Measurements from ENCODE around the gene PPP1R10. TPM values are rescaled to one million over a fixed set of nuclear protein-coding genes. Genes with fewer than 3 reads are reported as not detected.
A peak's percentile ranks its signal among the peaks of the same experiment; 100 is the strongest.

Gene PPP1R10
- total and polyA plus RNA-seq, 2 experiments from 2014 or later = 23.9 to 32.7 TPM

- H3K4me3 ChIP-seq = no peak overlapping the region
- no peak overlapping the region for H3K4me2 ChIP-seq (ENCODE audit: unreplicated experiment)
- H3K27ac ChIP-seq = no peak overlapping the region
- no peak overlapping the region for H3K9ac ChIP-seq
- H3F3A ChIP-seq (ENCODE audit: insufficient read depth) = no peaks in the 10 kb centered on the region
- no peaks in the 10 kb centered on the region for H3K9me2 ChIP-seq (ENCODE audit: insufficient read depth)
- no peaks in the 10 kb centered on the region for H3K79me2 ChIP-seq (ENCODE audit: insufficient read depth)
- no peaks in the 10 kb centered on the region for H4K20me1 ChIP-seq (ENCODE audit: insufficient read depth)
- in situ Hi-C loops (cut with MboI) = no loop called here
- H3K36me3 ChIP-seq (ENCODE audit: low read depth) = no peaks in the 10 kb centered on the region; the same call in 1 of the 2 replicates
- WGBS, 2 experiments (ENCODE audit: low coverage in 1 of 2, low lambda C conversion rate in 2 of 2, missing lambda C conversion rate in 2 of 2) = 95% methylated on average over 3 of the region's 3 CpGs
- no peaks in the 10 kb centered on the region for H3K9me3 ChIP-seq (ENCODE audit: low read depth)
- TF ChIP-seq EZH2 (IDR thresholded peaks at IDR 0.05; ENCODE audit: insufficient read depth, poor library complexity, severe bottlenecking) (no peak), EZH2phosphoT487 (IDR thresholded peaks at IDR 0.05; ENCODE audit: insufficient read depth, low read depth) (no peak)
- H3K27me3 ChIP-seq (replicated peaks; ENCODE audit: insufficient read depth) = no peaks in the 10 kb centered on the region
- no peaks in the 10 kb centered on the region for H3K4me1 ChIP-seq (ENCODE audit: insufficient read depth)
- DNase-seq = no peak
- H2AFZ ChIP-seq = no peak overlapping the region
These were observed 18.8 kb upstream of the PPP1R10 start for GRCh38 chr6:30635834-30636233.

- TF ChIP-seq EZH2phosphoT487 (IDR thresholded peaks at IDR 0.05; ENCODE audit: insufficient read depth, low read depth) (no peak), EZH2 (IDR thresholded peaks at IDR 0.05; ENCODE audit: insufficient read depth, poor library complexity, severe bottlenecking) (no peak)
- peaks cover 27% of the 10 kb centered on the region for H3K79me2 ChIP-seq (ENCODE audit: insufficient read depth)
- DNase-seq = peak; percentile 90
- 2 to 3% methylated on average over 33 to 34 of the region's 36 CpGs for WGBS, 2 experiments (ENCODE audit: low coverage in 1 of 2, low lambda C conversion rate in 2 of 2, missing lambda C conversion rate in 2 of 2)
- H3K4me1 ChIP-seq (ENCODE audit: insufficient read depth) = no peaks in the 10 kb centered on the region; the same call in 1 of the 2 replicates
- peak within 1 kb of the TSS; percentile 95 for H3K9ac ChIP-seq
- H3K9me3 ChIP-seq (ENCODE audit: low read depth) = no peaks in the 10 kb centered on the region
- no peaks in the 10 kb centered on the region for H3K9me2 ChIP-seq (ENCODE audit: insufficient read depth)
- peak within 1 kb of the TSS; percentile 98 for H3K4me2 ChIP-seq (ENCODE audit: unreplicated experiment)
- in situ Hi-C loops (cut with MboI) = no loop called here
- no peaks in the 10 kb centered on the region for H3K27me3 ChIP-seq (replicated peaks; ENCODE audit: insufficient read depth)
- H3K27ac ChIP-seq = peak within 1 kb of the TSS; percentile 59
- peak within 1 kb of the TSS; percentile 93 for H3K4me3 ChIP-seq
- H2AFZ ChIP-seq = peak within 1 kb of the TSS; percentile 89
- peaks cover 36% of the 10 kb centered on the region for H3F3A ChIP-seq (ENCODE audit: insufficient read depth)
- H3K36me3 ChIP-seq (ENCODE audit: low read depth) = peaks cover 12% of the 10 kb centered on the region; the same call in 1 of the 2 replicates
- H4K20me1 ChIP-seq (ENCODE audit: insufficient read depth) = no peaks in the 10 kb centered on the region
These were observed 9.7 kb upstream of the PPP1R10 start, which contains the start of gene ATAT1 for GRCh38 chr6:30626484-30627366. Gene ATAT1, plus strand, starts transcription at chr6:30626874.

- no peak for DNase-seq
- peaks cover 36% of the 10 kb centered on the region for H3F3A ChIP-seq (ENCODE audit: insufficient read depth)
- no peaks in the 10 kb centered on the region for H3K27me3 ChIP-seq (replicated peaks; ENCODE audit: insufficient read depth)
- in situ Hi-C loops (cut with MboI) = no loop called here
- no peaks in the 10 kb centered on the region for H3K9me3 ChIP-seq (ENCODE audit: low read depth)
- no peak overlapping the region for H2AFZ ChIP-seq
- no peaks in the 10 kb centered on the region for H3K9me2 ChIP-seq (ENCODE audit: insufficient read depth)
- H3K27ac ChIP-seq = no peak overlapping the region
- H3K4me1 ChIP-seq (ENCODE audit: insufficient read depth) = no peaks in the 10 kb centered on the region; the same call in 1 of the 2 replicates
- H3K4me3 ChIP-seq = no peak overlapping the region
- H3K36me3 ChIP-seq (ENCODE audit: low read depth) = peaks cover 23% of the 10 kb centered on the region
- TF ChIP-seq EZH2phosphoT487 (IDR thresholded peaks at IDR 0.05; ENCODE audit: insufficient read depth, low read depth) = no peak
- no peak for TF ChIP-seq EZH2 (IDR thresholded peaks at IDR 0.05; ENCODE audit: insufficient read depth, poor library complexity, severe bottlenecking)
- H3K4me2 ChIP-seq (ENCODE audit: unreplicated experiment) = no peak overlapping the region
- peaks cover 38% of the 10 kb centered on the region for H3K79me2 ChIP-seq (ENCODE audit: insufficient read depth)
- H4K20me1 ChIP-seq (ENCODE audit: insufficient read depth) = no peaks in the 10 kb centered on the region
- 93 to 94% methylated on average over 8 of the region's 8 CpGs for WGBS, 2 experiments (ENCODE audit: low coverage in 1 of 2, low lambda C conversion rate in 2 of 2, missing lambda C conversion rate in 2 of 2)
- H3K9ac ChIP-seq = no peak overlapping the region
These were observed 8.5 kb upstream of the PPP1R10 start for GRCh38 chr6:30625511-30625910.

- Histone ChIP-seq H3K9me3 (ENCODE audit: low read depth) (no peaks in the 10 kb centered on the region), H3K79me2 (ENCODE audit: insufficient read depth) (peaks cover 58% of the 10 kb centered on the region), H4K20me1 (ENCODE audit: insufficient read depth) (no peaks in the 10 kb centered on the region), H3K4me3 (no peak overlapping the region), H3K4me1 (ENCODE audit: insufficient read depth) (peaks cover 12% of the 10 kb centered on the region), H3K36me3 (ENCODE audit: low read depth) (peaks cover 40% of the 10 kb centered on the region), H2AFZ (no peak overlapping the region), H3K9ac (no peak overlapping the region), H3K27me3 (replicated peaks; ENCODE audit: insufficient read depth) (no peaks in the 10 kb centered on the region), H3F3A (ENCODE audit: insufficient read depth) (peaks cover 37% of the 10 kb centered on the region), H3K9me2 (ENCODE audit: insufficient read depth) (no peaks in the 10 kb centered on the region), H3K4me2 (ENCODE audit: unreplicated experiment) (peak overlapping the region; percentile 91), H3K27ac (no peak overlapping the region)
- 98 to 99% methylated on average over 11 of the region's 11 CpGs for WGBS, 2 experiments (ENCODE audit: low coverage in 1 of 2, low lambda C conversion rate in 2 of 2, missing lambda C conversion rate in 2 of 2)
- no peak for TF ChIP-seq EZH2phosphoT487 (IDR thresholded peaks at IDR 0.05; ENCODE audit: insufficient read depth, low read depth)
- in situ Hi-C loops (cut with MboI) = no loop called here
- no peak for DNase-seq
These were observed 2.5 kb upstream of the PPP1R10 start for GRCh38 chr6:30619561-30619960.
